ENCODE measurements around the gene TOR1B.

Gene TOR1B

GRCh38 chr9:129849901-129850300 lies 46.9 kb downstream of the TOR1B start:
- FAIRE-seq = no peak

GRCh38 chr9:129850821-129851550 lies 48.0 kb downstream of the TOR1B start:
- no peak for FAIRE-seq

GRCh38 chr9:129851821-129852220 lies 48.8 kb downstream of the TOR1B start:
- FAIRE-seq = no peak

GRCh38 chr9:129852579-129852978 lies 49.6 kb downstream of the TOR1B start:
- no peak for FAIRE-seq

GRCh38 chr9:129853614-129854013 lies 50.6 kb downstream of the TOR1B start:
- no peak for FAIRE-seq

- FAIRE-seq = no peak
These were observed 51.7 kb downstream of the TOR1B start for GRCh38 chr9:129854588-129855110.

GRCh38 chr9:129857207-129857606 lies 54.2 kb downstream of the TOR1B start:
- no peak for FAIRE-seq

GRCh38 chr9:129858167-129858962 lies 55.4 kb downstream of the TOR1B start:
- no peak for FAIRE-seq

All from A204.1 (cell line).